Activated gamma-delta T cell treated with anti-CD3 and anti-CD28 coated beads, Interleukin-2, amount 50 U/mL, for 16 hours (primary cell): ENCODE results near the gene KIF4B.
"Not testable (repeated sequence)": the region's sequence is repeated elsewhere in the genome, so short reads cannot be mapped to it uniquely, and the experiment has no call there.

Source experiments
- DNase-seq: peaks from one replicate; pipeline ENCODE4 v3.0.0-alpha.2; 2020; ENCODE audit warnings: low read depth

Gene KIF4B, protein sequence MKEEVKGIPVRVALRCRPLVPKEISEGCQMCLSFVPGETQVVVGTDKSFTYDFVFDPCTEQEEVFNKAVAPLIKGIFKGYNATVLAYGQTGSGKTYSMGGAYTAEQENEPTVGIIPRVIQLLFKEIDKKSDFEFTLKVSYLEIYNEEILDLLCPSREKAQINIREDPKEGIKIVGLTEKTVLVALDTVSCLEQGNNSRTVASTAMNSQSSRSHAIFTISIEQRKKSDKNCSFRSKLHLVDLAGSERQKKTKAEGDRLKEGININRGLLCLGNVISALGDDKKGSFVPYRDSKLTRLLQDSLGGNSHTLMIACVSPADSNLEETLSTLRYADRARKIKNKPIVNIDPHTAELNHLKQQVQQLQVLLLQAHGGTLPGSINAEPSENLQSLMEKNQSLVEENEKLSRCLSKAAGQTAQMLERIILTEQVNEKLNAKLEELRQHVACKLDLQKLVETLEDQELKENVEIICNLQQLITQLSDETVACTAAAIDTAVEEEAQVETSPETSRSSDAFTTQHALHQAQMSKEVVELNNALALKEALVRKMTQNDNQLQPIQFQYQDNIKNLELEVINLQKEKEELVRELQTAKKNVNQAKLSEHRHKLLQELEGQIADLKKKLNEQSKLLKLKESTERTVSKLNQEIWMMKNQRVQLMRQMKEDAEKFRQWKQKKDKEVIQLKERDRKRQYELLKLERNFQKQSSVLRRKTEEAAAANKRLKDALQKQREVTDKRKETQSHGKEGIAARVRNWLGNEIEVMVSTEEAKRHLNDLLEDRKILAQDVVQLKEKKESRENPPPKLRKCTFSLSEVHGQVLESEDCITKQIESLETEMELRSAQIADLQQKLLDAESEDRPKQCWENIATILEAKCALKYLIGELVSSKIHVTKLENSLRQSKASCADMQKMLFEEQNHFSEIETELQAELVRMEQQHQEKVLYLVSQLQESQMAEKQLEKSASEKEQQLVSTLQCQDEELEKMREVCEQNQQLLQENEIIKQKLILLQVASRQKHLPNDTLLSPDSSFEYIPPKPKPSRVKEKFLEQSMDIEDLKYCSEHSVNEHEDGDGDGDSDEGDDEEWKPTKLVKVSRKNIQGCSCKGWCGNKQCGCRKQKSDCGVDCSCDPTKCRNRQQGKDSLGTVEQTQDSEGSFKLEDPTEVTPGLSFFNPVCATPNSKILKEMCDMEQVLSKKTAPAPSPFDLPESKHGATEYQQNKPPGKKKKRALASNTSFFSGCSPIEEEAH

GRCh38 chr5:155013526-155013925, at the start of gene KIF4B:
TSS of gene KIF4B (plus strand) at chr5:155013755. CDS start at chr5:155013860, 105 bp downstream.
- DNase-seq = no peak

- no peak for DNase-seq
Observed at GRCh38 chr5:154966081-154966841, 47.3 kb upstream of the KIF4B start.

DNA sequence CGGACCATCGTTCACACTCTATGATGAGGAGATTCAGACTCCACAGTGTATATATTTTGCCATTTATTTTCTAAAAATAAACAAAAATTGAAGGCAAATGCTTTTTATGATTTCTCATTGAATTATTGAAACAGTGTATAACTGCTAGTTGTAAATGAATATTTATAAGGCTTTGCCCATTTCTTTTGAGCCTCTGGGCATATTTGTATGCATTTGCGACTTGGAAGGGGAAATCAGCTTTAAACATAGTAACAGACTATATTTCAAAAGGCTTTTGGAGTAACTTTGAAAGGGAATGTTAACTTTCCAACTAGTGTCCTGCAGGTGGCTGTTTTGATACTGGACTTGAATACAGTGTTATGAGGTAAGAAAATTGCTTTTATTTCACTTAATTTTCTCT, 46.7 kb upstream of the KIF4B start:
- DNase-seq = no peak

GRCh38 chr5:154967421-154968024, 46.0 kb upstream of the KIF4B start:
- no peak for DNase-seq

- no peak for DNase-seq
Observed at GRCh38 chr5:154968953-154969352, 44.6 kb upstream of the KIF4B start.

- DNase-seq = no peak
Observed at GRCh38 chr5:154970759-154971158, 42.8 kb upstream of the KIF4B start.

DNA sequence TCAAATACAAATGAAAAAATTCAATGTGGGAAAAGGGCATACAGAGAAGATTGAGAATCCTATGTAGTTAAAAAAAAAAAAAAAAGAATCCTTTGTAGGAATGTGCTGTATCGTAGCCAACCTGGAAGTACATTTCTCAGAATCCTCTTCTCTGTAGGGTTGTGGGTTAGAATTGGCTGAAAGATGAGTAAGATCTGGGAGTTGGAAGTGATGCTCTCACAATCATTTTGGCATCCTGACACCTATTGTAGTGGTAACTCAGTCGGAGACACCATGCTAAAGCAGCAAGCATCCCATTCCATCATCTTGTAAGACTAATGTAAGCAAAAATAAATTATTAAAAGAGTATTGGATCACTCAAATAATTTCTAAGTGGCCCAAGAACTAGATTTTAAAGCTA, 42.1 kb upstream of the KIF4B start:
- no peak for DNase-seq

- no peak for DNase-seq
Observed at GRCh38 chr5:154972476-154973080, 41.0 kb upstream of the KIF4B start.

- not testable (repeated sequence) for DNase-seq
Observed at GRCh38 chr5:154976082-154976481, 37.5 kb upstream of the KIF4B start.

- DNase-seq = no peak
Observed at GRCh38 chr5:154977409-154977808, 36.1 kb upstream of the KIF4B start.

- DNase-seq = not testable (repeated sequence)
Observed at GRCh38 chr5:154978294-154978693, 35.3 kb upstream of the KIF4B start.

- DNase-seq = no peak
Observed at GRCh38 chr5:154984946-154985516, 28.5 kb upstream of the KIF4B start.

DNA sequence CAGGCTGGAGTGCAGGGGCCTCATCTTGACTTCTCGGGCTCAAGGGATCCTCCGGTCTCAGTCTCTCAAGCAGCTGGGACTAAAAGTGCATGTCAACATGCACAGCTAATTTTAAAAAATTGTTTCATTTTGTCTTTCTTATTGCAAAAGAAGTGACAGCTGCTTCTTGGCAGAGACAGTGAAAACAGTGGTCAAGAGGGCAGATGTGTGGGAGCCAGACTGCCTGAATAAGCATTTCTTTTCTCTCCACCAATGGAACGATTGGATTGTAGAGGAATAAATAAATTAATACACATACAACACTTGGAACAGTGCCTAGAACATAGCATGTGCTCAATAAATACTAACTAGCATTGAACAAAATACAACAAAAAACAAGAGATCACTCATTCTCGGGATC, 27.4 kb upstream of the KIF4B start:
- no peak for DNase-seq

DNA sequence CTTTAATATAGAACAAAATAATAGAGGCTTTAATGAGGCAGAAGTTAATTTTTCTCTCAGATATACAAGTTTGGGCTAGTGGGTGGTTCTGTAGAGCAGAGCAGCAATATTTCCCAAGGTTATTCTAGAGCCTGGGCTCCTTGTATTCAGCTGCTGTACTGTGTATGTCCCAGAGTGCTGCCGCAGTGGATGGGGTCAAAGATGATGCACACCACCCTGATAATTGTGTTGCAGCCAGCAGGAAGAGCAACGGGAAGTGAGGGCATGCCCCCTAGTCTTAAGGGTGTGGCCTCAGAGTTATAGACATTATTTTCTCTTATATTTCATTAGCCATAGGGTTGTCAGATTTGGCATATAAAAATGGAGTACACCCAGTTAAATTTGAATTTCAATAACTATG, 23.9 kb upstream of the KIF4B start:
- DNase-seq = no peak

- DNase-seq = no peak
Observed at GRCh38 chr5:154993461-154993860, 20.1 kb upstream of the KIF4B start.

DNA sequence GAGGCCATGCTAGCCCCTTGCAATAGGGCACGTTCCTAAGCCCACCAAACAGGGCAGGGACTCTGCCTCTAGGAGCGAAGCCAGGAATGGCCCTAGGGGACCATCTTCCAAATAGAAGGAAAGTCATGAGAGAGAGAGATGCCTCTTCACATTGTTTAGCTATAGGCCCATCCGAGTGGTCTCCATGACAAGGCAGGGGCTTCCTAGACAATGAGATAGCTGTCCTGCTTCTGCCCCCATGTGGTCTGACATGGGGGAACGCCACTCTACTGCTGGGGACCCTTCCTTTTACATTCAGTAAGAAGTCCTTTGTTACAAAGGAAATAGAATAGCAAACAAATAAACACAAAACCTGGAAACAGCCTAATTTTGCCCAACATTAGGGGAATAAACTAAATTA, 17.9 kb upstream of the KIF4B start:
- no peak for DNase-seq

GRCh38 chr5:154997746-154998145, 15.8 kb upstream of the KIF4B start:
- DNase-seq = no peak

DNA sequence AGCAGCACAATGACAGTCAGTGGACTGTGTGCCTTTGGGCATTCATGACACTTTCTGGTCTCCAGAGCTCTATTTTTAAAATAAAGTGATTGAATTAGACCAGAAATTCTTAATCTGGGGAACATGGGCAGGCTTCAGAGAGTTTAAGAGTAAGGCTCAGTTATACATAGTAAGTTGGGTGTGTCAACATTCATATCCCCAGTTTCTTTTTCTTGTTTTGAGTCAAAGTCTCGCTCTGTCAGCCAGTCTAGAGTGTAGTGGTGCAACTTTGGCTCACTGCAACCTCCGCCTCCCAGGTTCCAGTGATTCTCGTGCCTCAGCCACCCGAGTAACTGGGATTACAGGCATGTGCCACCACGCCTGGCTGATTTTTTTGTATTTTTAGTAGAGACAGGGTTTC, 13.7 kb upstream of the KIF4B start:
- DNase-seq = no peak

DNA sequence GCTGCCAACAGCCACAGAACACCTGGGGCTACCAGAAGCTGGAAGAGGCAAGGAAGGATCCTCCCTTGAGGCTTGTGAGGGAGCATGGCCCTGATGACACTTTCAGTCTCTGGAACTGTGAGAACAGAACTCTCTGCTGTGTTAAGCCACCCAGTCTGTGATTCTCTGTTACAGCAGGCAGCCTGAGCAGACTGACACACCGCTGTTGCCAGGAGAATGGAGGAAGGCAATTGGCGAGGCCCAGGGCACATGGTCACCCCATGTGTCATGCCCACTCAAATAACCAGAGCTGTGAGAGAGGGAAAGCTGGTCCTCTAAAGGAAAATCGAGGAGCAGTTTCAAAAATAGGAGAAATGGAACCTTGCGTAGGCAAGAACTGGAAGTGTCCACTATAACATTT, 12.0 kb upstream of the KIF4B start:
- DNase-seq = no peak

DNA sequence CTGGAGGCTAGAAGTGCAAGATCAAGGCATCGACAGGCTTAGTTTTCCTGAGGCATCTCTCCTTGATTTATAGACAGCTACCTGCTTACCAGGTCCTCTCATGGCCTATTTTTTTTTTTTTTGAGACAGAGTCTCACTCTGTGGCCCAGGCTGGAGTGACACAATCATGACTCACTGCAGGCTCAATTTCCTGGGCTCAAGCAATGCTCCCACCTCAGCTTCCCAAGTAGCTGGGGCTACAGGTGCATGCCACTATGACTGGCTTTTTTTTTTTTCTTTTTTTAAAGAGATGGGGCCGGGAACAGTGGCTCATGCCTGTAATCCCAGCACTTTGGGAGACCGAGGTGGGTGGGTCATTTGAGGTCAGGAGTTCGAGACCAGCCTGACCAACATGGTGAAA, 10.8 kb upstream of the KIF4B start:
- not testable (repeated sequence) for DNase-seq
